Stimulated activated CD8-positive, alpha-beta memory T cell treated with anti-CD3 and anti-CD28 coated beads, Interleukin-4, amount 100 ng/mL, for 1 hour (primary cell): ENCODE results near the gene PPFIA4.
"Not testable (repeated sequence)": the region's sequence is repeated elsewhere in the genome, so short reads cannot be mapped to it uniquely, and the experiment has no call there.

ENCODE experiments used
- DNase-seq, 2 donors: peaks; one replicate each; pipeline ENCODE4 v3.0.0-alpha.2; 2020; ENCODE audit warnings: low read depth in 2 of 2, low spot score in 1 of 2

Gene PPFIA4

DNA sequence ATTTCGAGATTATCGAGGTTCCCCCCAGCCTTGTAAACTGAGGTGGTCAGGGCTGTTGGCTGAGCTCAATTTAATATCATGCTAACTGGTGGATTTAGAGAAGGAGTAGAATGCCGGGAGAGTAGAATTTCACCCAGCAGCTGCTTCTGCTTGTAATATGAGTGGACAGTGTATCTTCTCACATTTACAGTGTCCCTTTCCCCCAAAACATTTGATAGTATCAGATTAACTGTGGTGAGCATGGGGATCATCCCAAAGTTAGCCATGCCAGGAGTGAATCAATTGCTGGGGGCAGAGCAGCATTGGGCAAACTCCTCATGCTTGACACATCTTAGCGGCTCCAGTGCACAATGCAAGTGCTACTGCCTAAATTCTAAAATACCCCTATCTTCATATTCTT, 9.2 kb upstream of the PPFIA4 start:
- no peak for DNase-seq

GRCh38 chr1:203017692-203018091, 8.6 kb upstream of the PPFIA4 start:
- DNase-seq, result no peak

GRCh38 chr1:203022855-203023254, 3.4 kb upstream of the PPFIA4 start:
- DNase-seq, result not testable (repeated sequence)

- no peak for DNase-seq
Observed at GRCh38 chr1:203025686-203026030, 633 bp upstream of the PPFIA4 start.

DNA sequence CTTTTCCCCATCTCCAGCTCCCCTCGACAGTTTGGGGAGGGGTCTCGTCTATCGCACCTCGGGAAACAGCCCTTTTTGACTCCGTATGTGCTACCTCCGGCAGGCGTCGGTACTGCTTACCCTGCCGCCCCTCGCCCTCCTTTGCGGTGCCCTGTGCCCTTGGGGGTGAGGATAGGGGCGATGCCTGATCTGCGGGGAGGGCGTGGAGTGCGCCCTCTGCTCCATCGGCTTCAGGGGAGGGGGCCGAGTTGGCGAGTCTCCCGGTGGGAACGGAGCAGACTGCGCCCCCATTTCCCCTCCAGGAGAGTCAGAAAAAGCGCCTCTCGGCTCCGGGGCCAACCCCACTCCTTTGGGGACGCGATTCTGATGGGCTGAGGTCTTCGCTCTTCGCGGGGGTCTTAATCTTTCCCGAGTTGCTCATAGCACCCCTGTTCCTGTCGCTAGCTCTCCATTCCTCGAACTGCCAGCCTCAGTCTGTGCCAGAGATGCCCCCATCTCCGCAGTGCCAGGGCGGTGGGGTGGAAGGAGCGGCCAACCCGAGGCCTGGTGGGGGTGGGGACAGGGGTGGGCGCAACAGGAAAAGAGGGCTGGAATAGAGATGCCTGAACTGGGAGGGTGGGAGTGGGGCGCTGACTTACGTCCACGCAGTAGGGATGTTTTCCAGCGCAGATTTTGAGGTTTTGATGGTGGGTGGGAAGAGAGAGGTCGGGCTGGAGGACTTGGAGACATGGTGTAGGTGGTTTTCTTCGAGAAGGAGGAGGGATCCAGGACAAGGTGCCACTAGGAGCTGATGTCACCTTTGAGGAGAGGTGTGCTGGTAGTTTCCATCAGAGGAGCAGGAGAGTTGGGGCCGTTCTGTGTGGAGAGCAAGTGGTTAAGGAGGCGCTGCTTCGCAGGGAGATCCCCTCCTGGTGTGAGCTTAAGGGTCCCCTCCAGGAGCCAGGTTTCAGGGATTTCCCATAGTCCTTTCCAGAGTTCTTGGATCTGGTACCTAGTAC, 674 bp downstream of the PPFIA4 start:
- DNase-seq, result no peak

GRCh38 chr1:203028067-203028783, 1.9 kb downstream of the PPFIA4 start:
- no peak for DNase-seq

- DNase-seq, result no peak
Observed at GRCh38 chr1:203028784-203029553, 2.7 kb downstream of the PPFIA4 start.

DNA sequence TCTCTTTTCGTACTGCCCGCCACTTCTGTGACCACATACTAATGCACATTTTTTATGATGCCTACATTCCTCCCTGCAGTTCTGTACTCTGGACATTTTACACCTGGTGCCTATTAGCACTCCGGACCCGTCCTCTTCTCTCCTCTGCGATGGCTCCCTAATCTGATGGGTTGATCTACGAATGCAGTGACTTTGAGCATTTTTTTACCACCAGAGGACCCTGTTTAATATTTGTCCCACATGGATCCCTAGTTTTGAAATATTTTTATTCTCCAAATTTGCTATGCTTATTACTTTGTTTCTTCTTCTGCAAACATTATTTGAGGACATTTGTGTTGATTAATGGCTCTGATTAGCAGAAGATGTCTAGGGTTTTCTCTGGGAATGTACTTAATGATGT, 5.2 kb downstream of the PPFIA4 start:
- no peak for DNase-seq

DNA sequence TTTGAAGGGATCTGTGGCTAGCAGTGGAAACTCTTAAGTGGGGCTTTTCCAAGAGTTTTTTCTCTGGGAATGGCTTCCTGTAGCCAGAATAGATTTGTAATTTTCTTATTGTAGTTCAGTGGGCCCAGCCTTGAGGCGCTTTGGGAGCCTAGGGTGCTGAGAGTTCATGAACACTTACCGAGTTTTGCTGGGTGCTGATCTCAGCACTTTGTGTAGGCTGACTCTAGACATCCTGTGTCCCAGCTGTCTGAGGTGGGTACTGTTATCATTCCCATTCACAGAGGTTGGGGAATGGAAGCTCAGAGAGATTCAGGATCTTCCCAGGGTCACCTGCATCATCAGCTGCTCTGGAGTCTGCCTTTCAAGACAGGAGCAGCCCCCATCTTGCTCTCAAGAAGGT, 7.0 kb downstream of the PPFIA4 start:
- no peak for DNase-seq

GRCh38 chr1:203033917-203034316, 7.6 kb downstream of the PPFIA4 start:
- no peak for DNase-seq

DNA sequence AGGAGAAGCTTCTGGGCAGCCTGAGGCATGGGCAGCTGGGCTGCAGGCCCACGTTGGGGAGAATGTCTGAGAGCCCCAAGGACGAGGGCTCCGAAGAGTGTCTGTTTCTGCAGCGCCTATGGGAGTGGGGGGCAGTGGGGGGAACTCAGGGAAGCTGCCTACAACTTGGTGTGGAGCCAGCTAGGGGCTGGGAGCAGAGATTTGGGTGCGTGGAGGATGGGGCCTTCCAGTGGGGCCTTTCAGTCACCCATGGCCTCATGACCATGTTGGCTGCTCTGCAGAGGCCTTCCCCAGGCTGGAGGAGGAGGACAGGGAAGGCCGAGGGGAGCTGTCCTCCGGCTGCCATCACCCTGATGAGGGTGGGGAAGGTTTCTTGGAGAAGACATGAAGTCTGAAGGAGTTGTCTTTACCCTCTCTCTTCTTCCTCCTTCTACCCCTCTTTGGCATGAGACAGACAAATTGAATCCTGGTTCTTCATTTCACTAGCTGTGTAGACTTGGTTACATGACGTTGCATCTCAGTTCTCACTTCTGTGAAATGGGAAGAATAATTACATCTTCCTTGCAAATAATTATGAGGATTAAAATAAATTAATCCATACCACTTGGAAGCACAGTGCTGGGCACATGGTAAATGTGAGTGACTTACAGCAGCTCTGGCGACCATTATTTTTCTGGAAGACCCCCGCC, 8.3 kb downstream of the PPFIA4 start:
- no peak for DNase-seq

GRCh38 chr1:203035111-203036000, 9.1 kb downstream of the PPFIA4 start:
- no peak for DNase-seq

DNA sequence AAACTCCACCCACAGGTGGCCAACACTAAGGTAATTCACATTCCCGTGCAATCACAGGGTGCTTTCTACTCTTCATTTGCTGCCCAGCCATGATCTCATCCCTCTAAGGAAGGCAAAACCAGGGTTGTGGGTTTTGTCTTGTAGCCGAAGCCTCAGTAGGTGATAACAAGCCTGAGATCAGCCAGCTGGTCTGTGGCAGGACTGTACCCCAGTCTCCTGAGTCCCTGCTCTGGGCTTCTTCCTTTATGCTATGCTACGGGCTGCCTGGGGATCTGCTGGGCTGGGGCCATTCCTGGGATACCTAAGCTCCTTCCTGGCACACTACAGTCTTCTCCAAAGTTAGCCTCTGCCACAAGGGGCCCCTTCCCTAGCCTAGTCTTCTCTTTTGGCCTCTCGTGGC, 9.8 kb downstream of the PPFIA4 start:
- DNase-seq, result no peak

- DNase-seq, result no peak
Observed at GRCh38 chr1:203036537-203036936, 10.2 kb downstream of the PPFIA4 start.

DNA sequence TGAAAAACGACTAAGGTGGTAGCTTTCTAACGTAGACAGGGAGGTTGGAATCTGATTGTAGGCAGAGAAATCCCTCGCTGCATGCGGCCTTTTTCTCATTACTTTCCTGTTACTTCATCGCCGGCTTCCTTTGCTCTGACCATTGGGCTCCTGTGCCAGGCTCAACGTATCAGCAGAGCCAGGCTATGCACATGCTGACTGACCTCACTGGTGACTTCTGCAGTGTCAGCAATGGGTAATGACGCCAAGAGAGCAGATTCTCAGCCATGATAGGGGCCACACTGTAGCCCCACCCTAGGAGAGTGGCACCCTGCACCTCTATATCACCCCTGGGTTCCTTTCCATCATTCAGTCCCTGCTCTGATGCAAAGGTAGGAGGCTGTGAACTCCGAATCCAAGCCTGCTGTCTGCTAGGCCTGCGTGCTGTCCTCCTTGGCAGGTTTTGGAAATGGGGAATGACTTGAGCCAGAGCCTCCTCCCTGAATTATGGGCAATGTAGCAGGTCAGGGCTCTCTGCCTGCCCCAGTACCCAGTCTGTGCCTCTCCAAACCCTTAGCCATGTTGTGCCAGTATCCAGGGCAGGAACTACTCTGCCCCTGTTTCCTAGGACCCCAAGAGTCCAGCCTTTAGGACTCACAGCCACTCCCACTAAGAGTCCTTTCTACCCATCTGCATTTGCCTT, 11.4 kb downstream of the PPFIA4 start:
- no peak for DNase-seq

GRCh38 chr1:203038217-203038741, 12.0 kb downstream of the PPFIA4 start:
- DNase-seq, result no peak

GRCh38 chr1:203038891-203039608, 12.8 kb downstream of the PPFIA4 start:
- peak; percentile 22 to 27 for DNase-seq
